K562 (cell line): ENCODE measurements around the gene EIF4E1B. TPM values are rescaled to one million over a fixed set of nuclear protein-coding genes. Genes with fewer than 3 reads are reported as not detected.
A peak's percentile ranks its signal among the peaks of the same experiment; 100 is the strongest.

ENCODE experiments used
- ESRRA ChIP-seq: fragments of 450-650 bp; IDR thresholded peaks from 2 replicates; pipeline ENCODE4 v1.6.1; 2014; ENCODE audit warnings: low read depth, mild to moderate bottlenecking, moderate library complexity, borderline replicate concordance
- HDAC6 ChIP-seq: IDR thresholded peaks from 2 replicates; pipeline ENCODE4 v1.6.1; 2012; ENCODE audit warnings: low read depth, mild to moderate bottlenecking, control low read depth, inconsistent platforms, low read length, moderate library complexity
- NKRF ChIP-seq: fragments of 450-650 bp; IDR thresholded peaks from 2 replicates; pipeline ENCODE4 v1.6.1; 2016; ENCODE audit warnings: borderline replicate concordance
- NR3C1 ChIP-seq: sonication (generic); formaldehyde crosslinking; IDR thresholded peaks from 2 replicates; pipeline ENCODE4 v1.8.1; 2022; ENCODE audit warnings: missing genetic modification reagents
- NRF1 ChIP-seq, 2 experiments: fragments of 450-650 bp; IDR thresholded peaks in 1 of 2; conservative IDR thresholded peaks in 1 of 2; 2 replicates each; pipeline ENCODE4 v1.6.1; 2014; ENCODE audit warnings: mild to moderate bottlenecking in 2 of 2
- POLR2AphosphoS2 ChIP-seq: IDR thresholded peaks from 2 replicates; pipeline ENCODE4 v1.6.1; 2012; ENCODE audit warnings: low read length, improper control_type of control experiment
- POLR3G ChIP-seq: IDR thresholded peaks from 2 replicates; pipeline ENCODE4 v1.6.1; 2011; ENCODE audit not compliant: insufficient read length, insufficient replicate concordance; ENCODE audit errors: extremely low read depth
- RBM25 ChIP-seq: fragments of 200-400 bp; formaldehyde crosslinking; IDR thresholded peaks from 2 replicates; pipeline ENCODE4 v1.6.1; 2018; ENCODE audit warnings: low read length, low read depth, moderate library complexity; ENCODE audit not compliant: severe bottlenecking
- SIN3A ChIP-seq, 2 experiments: fragments of 150-350 bp in 1 of 2; IDR thresholded peaks; 2 replicates each; pipeline ENCODE4 v1.6.1; 2011 to 2016; ENCODE audit warnings: borderline replicate concordance in 2 of 2, low read depth in 2 of 2, low read length in 2 of 2, mild to moderate bottlenecking in 2 of 2, moderate library complexity in 2 of 2; ENCODE audit not compliant: control insufficient read depth in 1 of 2
- ZBTB7A ChIP-seq: IDR thresholded peaks from 2 replicates; pipeline ENCODE4 v1.6.1; 2011; ENCODE audit warnings: low read depth, mild to moderate bottlenecking, low read length, moderate library complexity, borderline replicate concordance; ENCODE audit not compliant: control insufficient read depth
- ZMIZ1 ChIP-seq, 2 experiments: fragments of 150-350 bp in 1 of 2; IDR thresholded peaks; 2 replicates each; pipeline ENCODE4 v1.6.1; 2012 to 2016; ENCODE audit warnings: low read depth in 2 of 2, low read length in 2 of 2, mild to moderate bottlenecking in 1 of 2, moderate library complexity in 1 of 2
- ZNF146 ChIP-seq: IDR thresholded peaks from one replicate; pipeline ENCODE4 v1.6.1; 2018; ENCODE audit warnings: missing compliant biosample characterization; ENCODE audit not compliant: unreplicated experiment
- ZNF165 ChIP-seq: fragments of 250-450 bp; sonication (Bioruptor Pico); IDR thresholded peaks from 2 replicates; pipeline ENCODE4 v1.4.0; 2020; ENCODE audit warnings: borderline replicate concordance
- ZNF174 ChIP-seq: fragments of 250-450 bp; sonication (Bioruptor Pico); IDR thresholded peaks from 2 replicates; pipeline ENCODE4 v1.4.0; 2020; ENCODE audit warnings: mild to moderate bottlenecking
- ZNF699 ChIP-seq: fragments of 250-450 bp; sonication (Bioruptor Pico); IDR thresholded peaks from 2 replicates; pipeline ENCODE4 v1.8.0; 2021; ENCODE audit warnings: mild to moderate bottlenecking, moderate library complexity; ENCODE audit not compliant: insufficient replicate concordance
- ZNF778 ChIP-seq: fragments of 450-650 bp; formaldehyde crosslinking; IDR thresholded peaks from 2 replicates; pipeline ENCODE4 v1.4.0; 2020; ENCODE audit warnings: mild to moderate bottlenecking, moderate library complexity
- ZNF79 ChIP-seq: fragments of 250-450 bp; sonication (Bioruptor Pico); IDR thresholded peaks from 2 replicates; pipeline ENCODE4 v1.4.0; 2020; ENCODE audit warnings: low read depth, mild to moderate bottlenecking, moderate library complexity
- polyA plus RNA-seq, 8 experiments: library from polyadenylated mRNA; depleted of rRNA in 4 of 8; stranded (reverse) in 5 of 8; unstranded in 3 of 8; fragments of >200 nt; fragmentation: Nextera tagmentation in 2 of 8; fragmentation: Illumina TruSeq in 1 of 8; extraction: Ambion mirVana in 2 of 8; extraction: Trizol in 1 of 8; gene quantifications; 2 replicates each; pipeline versions ENCODE4 v1.2.1 to v1.2.3, GENCODE V29; 2011 to 2014; ENCODE audit warnings: inconsistent platforms in 1 of 8, missing spikeins in 1 of 8
- total RNA-seq, 7 experiments: library from RNA; depleted of rRNA in 6 of 7; stranded (reverse); fragments of >200 nt in 6 of 7; fragmentation: Illumina TruSeq in 2 of 7; extraction: Trizol in 2 of 7; gene quantifications; 2 replicates each; pipeline versions ENCODE4 v1.2.1 to v1.2.3, GENCODE V29; 2011 to 2021; ENCODE audit warnings: low replicate concordance in 1 of 7
- TF ChIP-seq, protein P1 (sequence below): fragments of 450-650 bp; IDR thresholded peaks from 2 replicates; pipeline ENCODE4 v1.6.1; 2018; ENCODE audit warnings: mild to moderate bottlenecking, low read depth; ENCODE audit not compliant: partially characterized antibody
- TF ChIP-seq, protein P2 (sequence below): fragments of 450-650 bp; IDR thresholded peaks from 2 replicates; pipeline ENCODE4 v1.6.1; 2016; ENCODE audit warnings: antibody characterized with exemption

EIF4E1B gene
- total and polyA plus RNA-seq, 9 of the 15 experiments (the other 6 are each of a cell fraction or from before 2014, with no cell fraction given), result not detected

DNA sequence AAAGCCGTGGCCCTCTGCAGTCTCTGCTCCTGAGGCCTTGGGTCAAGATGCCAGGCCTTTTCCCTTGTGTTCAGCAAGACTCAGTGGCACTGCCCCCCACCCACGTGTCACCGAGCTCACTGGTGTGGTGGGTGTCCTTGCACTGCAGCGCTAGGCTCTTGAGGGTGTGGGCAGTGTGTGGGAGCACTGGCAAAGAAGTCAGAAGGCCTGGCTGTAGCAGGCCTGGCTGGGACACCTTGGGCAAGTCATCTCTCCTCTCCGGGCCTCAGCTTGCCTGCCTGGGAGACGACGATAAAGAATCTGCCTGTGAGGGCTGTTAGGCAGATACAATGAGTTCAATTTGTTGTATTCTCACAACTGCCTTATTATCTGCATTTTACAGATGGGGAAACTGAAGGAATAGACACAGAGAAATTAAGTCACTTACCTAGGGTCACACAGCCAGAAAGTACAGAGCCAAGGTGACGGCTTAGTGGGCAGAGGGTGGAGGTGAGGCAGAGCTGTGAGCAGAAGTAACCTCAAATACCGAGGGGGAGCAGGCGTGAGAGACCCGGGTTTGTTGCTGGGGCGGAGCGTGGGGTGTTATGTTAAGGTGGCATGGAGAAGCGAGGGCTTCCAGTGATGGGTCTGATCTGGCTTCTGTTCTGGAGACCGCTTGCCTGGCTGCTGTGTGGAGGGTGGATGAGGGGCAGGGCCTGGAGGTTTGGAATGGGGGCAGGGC, 18.2 kb downstream of the EIF4E1B start (continued):
- TF ChIP-seq, protein P1, sequence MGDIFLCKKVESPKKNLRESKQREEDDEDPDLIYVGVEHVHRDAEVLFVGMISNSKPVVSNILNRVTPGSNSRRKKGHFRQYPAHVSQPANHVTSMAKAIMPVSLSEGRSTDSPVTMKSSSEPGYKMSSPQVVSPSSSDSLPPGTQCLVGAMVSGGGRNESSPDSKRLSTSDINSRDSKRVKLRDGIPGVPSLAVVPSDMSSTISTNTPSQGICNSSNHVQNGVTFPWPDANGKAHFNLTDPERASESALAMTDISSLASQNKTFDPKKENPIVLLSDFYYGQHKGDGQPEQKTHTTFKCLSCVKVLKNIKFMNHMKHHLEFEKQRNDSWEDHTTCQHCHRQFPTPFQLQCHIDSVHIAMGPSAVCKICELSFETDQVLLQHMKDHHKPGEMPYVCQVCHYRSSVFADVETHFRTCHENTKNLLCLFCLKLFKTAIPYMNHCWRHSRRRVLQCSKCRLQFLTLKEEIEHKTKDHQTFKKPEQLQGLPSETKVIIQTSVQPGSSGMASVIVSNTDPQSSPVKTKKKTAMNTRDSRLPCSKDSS, result no peak
- TF ChIP-seq POLR2AphosphoS2, result no peak
- no peak for TF ChIP-seq NRF1 (conservative IDR thresholded peaks at IDR 0.05 in 1 of 2, IDR thresholded peaks at IDR 0.05 in 1 of 2)
- TF ChIP-seq ZNF165 (CRISPR knock-in tag), result no peak
- TF ChIP-seq NKRF, result no peak
- TF ChIP-seq ESRRA, result no peak
- TF ChIP-seq, protein P2, sequence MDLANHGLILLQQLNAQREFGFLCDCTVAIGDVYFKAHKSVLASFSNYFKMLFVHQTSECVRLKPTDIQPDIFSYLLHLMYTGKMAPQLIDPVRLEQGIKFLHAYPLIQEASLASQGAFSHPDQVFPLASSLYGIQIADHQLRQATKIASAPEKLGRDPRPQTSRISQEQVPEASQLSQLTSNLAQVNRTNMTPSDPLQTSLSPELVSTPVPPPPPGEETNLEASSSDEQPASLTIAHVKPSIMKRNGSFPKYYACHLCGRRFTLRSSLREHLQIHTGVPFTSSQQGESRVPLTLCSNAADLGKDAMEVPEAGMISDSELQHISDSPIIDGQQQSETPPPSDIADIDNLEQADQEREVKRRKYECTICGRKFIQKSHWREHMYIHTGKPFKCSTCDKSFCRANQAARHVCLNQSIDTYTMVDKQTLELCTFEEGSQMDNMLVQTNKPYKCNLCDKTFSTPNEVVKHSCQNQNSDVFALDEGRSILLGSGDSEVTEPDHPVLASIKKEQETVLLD, result no peak
- peak in 1 of 2 experiments; percentile 76; a peak in 1 of 4 replicates for TF ChIP-seq ZMIZ1 (IDR thresholded peaks at IDR 0.05; ENCODE audit: low read depth in 2 of 2, low read length in 2 of 2)
- no peak for TF ChIP-seq HDAC6
- no peak for TF ChIP-seq POLR3G
- no peak for TF ChIP-seq ZNF778
- 0 out of 4 replicates have a peak, but pooled peaks of 1 of the 2 experiments have one; percentile 7 for TF ChIP-seq SIN3A (IDR thresholded peaks at IDR 0.05; ENCODE audit: borderline replicate concordance in 2 of 2, control insufficient read depth in 1 of 2, low read depth in 2 of 2, low read length in 2 of 2)
- no peak for TF ChIP-seq ZNF146
- no peak for TF ChIP-seq ZNF174 (CRISPR knock-in tag)
- no peak for TF ChIP-seq ZNF699 (CRISPR knock-in tag)
- TF ChIP-seq NR3C1 (CRISPR knock-in tag), result no peak
- no peak for TF ChIP-seq RBM25
- TF ChIP-seq ZNF79 (CRISPR knock-in tag), result no peak
- TF ChIP-seq ZBTB7A, result no peak
